Stomach (tissue), 4 donors: ENCODE data around the gene CHD5.

ENCODE experiments used
- CTCF ChIP-seq, 7 experiments: fragments of 450-650 bp in 4 of 7; fragments of 200-600 bp in 3 of 7; sonication (generic) in 3 of 7; IDR thresholded peaks; one replicate each; pipeline ENCODE4 v1.5.1; 2016 to 2019; ENCODE audit warnings: antibody characterized with exemption in 7 of 7, control low read depth in 2 of 7, mild to moderate bottlenecking in 1 of 7
- POLR2A ChIP-seq, 4 donors: fragments of 450-650 bp; IDR thresholded peaks; one replicate each; pipeline ENCODE4 v1.6.1; 2016; ENCODE audit warnings: antibody characterized with exemption in 4 of 4, control low read depth in 2 of 4, mild to moderate bottlenecking in 1 of 4, moderate library complexity in 1 of 4

GRCh38 chr1:6054596-6054995 lies 125.5 kb downstream of the CHD5 start:
- TF ChIP-seq POLR2A (IDR thresholded peaks at IDR 0.05): no peak
- no peak for TF ChIP-seq CTCF (IDR thresholded peaks at IDR 0.05)
